ENCODE measurements around the gene RBFOX2. TPM values are rescaled to one million over a fixed set of nuclear protein-coding genes. Genes with fewer than 3 reads are reported as not detected.

The RBFOX2 gene
- total and polyA plus RNA-seq, 2 experiments from 2014 or later = 88.8 to 131 TPM

DNA sequence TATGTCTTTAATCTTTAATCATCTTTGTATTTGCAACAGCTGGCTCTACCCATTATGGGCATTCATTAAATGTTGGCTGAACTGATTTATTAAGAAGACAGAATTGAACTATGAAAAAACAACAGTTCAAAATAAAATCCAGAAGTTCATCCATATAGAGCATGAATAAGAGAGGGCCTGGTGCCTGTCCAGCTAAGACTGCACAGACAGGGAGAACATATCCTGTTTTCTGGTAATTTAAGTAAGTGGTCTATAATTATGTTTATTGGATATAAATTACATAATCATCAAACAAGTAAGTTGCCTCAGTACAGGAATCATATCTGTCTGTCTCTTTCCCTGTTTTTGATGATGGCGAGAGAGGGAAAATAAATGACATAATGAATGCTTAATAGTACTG, 137.2 kb downstream of the RBFOX2 start (continued):
- TF ChIP-seq ZNF331 (CRISPR knock-in tag; IDR thresholded peaks at IDR 0.05; ENCODE audit: low read depth) (no peak), POLR2AphosphoS5 (IDR thresholded peaks at IDR 0.05; ENCODE audit: low read depth) (no peak), ETS1 (IDR thresholded peaks at IDR 0.05) (no peak), CREB1 (CRISPR knock-in tag; IDR thresholded peaks at IDR 0.05; ENCODE audit: low read depth) (no peak), EZH2 (IDR thresholded peaks at IDR 0.05; ENCODE audit: low read depth, unreplicated experiment) (no peak), JUNB (IDR thresholded peaks at IDR 0.05; ENCODE audit: unreplicated experiment) (no peak), STAT1 (IDR thresholded peaks at IDR 0.05; ENCODE audit: unreplicated experiment) (no peak), NANOG (IDR thresholded peaks at IDR 0.05; ENCODE audit: borderline replicate concordance) (no peak)
- TF ChIP-seq, protein P1, sequence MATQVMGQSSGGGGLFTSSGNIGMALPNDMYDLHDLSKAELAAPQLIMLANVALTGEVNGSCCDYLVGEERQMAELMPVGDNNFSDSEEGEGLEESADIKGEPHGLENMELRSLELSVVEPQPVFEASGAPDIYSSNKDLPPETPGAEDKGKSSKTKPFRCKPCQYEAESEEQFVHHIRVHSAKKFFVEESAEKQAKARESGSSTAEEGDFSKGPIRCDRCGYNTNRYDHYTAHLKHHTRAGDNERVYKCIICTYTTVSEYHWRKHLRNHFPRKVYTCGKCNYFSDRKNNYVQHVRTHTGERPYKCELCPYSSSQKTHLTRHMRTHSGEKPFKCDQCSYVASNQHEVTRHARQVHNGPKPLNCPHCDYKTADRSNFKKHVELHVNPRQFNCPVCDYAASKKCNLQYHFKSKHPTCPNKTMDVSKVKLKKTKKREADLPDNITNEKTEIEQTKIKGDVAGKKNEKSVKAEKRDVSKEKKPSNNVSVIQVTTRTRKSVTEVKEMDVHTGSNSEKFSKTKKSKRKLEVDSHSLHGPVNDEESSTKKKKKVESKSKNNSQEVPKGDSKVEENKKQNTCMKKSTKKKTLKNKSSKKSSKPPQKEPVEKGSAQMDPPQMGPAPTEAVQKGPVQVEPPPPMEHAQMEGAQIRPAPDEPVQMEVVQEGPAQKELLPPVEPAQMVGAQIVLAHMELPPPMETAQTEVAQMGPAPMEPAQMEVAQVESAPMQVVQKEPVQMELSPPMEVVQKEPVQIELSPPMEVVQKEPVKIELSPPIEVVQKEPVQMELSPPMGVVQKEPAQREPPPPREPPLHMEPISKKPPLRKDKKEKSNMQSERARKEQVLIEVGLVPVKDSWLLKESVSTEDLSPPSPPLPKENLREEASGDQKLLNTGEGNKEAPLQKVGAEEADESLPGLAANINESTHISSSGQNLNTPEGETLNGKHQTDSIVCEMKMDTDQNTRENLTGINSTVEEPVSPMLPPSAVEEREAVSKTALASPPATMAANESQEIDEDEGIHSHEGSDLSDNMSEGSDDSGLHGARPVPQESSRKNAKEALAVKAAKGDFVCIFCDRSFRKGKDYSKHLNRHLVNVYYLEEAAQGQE (IDR thresholded peaks at IDR 0.05; ENCODE audit: unreplicated experiment) = no peak

DNA sequence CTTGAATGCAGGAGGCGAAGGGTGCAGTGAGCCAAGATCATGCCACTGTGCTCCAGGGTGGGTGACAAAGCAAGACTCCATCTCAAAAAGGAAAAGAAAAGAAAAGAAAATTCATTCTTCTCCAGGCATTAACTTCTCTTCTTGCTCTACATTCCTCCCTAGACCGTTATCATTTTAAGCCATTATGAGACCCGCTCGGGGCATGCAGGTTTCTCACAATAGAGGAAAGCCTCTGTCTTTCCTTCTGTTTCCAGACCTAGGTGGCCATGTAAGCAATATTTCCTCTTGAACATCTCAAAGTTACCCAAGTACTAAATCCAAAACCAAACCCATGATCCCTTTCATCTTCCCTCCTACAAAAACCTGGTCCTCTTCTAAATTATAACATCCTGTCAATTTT, 139.6 kb downstream of the RBFOX2 start:
- no peaks in the 10 kb centered on the region for H3K36me3 ChIP-seq (ENCODE audit: insufficient read depth)
- H3K36me3 Mint-ChIP-seq (ENCODE audit: low read depth) = no peaks in the 10 kb centered on the region
- H3K27ac ChIP-seq (ENCODE audit: low read depth) = no peak overlapping the region
- peaks cover 2% of the 10 kb centered on the region for H3K27me3 Mint-ChIP-seq (ENCODE audit: insufficient read depth, low read depth, poor library complexity)
- no peaks in the 10 kb centered on the region for H3K27me3 ChIP-seq (ENCODE audit: insufficient read depth)
- DNase-seq (ENCODE audit: low spot score) (no peak), ATAC-seq (no peak)
- no peak overlapping the region for H3K4me3 Mint-ChIP-seq
- H3K4me1 ChIP-seq (ENCODE audit: insufficient read depth) = peaks cover 9% of the 10 kb centered on the region; the same call in 1 of the 2 replicates
- H3K79me2 ChIP-seq (replicated peaks; ENCODE audit: insufficient read depth) = peaks cover 85% of the 10 kb centered on the region
- no peak overlapping the region; the same call in 1 of the 2 replicates for H3K27ac Mint-ChIP-seq
- H3K4me2 ChIP-seq = no peak overlapping the region
- no peaks in the 10 kb centered on the region; the same call in 1 of the 2 replicates for H3K9me2 ChIP-seq (ENCODE audit: insufficient read depth)
- TF ChIP-seq, protein P2, sequence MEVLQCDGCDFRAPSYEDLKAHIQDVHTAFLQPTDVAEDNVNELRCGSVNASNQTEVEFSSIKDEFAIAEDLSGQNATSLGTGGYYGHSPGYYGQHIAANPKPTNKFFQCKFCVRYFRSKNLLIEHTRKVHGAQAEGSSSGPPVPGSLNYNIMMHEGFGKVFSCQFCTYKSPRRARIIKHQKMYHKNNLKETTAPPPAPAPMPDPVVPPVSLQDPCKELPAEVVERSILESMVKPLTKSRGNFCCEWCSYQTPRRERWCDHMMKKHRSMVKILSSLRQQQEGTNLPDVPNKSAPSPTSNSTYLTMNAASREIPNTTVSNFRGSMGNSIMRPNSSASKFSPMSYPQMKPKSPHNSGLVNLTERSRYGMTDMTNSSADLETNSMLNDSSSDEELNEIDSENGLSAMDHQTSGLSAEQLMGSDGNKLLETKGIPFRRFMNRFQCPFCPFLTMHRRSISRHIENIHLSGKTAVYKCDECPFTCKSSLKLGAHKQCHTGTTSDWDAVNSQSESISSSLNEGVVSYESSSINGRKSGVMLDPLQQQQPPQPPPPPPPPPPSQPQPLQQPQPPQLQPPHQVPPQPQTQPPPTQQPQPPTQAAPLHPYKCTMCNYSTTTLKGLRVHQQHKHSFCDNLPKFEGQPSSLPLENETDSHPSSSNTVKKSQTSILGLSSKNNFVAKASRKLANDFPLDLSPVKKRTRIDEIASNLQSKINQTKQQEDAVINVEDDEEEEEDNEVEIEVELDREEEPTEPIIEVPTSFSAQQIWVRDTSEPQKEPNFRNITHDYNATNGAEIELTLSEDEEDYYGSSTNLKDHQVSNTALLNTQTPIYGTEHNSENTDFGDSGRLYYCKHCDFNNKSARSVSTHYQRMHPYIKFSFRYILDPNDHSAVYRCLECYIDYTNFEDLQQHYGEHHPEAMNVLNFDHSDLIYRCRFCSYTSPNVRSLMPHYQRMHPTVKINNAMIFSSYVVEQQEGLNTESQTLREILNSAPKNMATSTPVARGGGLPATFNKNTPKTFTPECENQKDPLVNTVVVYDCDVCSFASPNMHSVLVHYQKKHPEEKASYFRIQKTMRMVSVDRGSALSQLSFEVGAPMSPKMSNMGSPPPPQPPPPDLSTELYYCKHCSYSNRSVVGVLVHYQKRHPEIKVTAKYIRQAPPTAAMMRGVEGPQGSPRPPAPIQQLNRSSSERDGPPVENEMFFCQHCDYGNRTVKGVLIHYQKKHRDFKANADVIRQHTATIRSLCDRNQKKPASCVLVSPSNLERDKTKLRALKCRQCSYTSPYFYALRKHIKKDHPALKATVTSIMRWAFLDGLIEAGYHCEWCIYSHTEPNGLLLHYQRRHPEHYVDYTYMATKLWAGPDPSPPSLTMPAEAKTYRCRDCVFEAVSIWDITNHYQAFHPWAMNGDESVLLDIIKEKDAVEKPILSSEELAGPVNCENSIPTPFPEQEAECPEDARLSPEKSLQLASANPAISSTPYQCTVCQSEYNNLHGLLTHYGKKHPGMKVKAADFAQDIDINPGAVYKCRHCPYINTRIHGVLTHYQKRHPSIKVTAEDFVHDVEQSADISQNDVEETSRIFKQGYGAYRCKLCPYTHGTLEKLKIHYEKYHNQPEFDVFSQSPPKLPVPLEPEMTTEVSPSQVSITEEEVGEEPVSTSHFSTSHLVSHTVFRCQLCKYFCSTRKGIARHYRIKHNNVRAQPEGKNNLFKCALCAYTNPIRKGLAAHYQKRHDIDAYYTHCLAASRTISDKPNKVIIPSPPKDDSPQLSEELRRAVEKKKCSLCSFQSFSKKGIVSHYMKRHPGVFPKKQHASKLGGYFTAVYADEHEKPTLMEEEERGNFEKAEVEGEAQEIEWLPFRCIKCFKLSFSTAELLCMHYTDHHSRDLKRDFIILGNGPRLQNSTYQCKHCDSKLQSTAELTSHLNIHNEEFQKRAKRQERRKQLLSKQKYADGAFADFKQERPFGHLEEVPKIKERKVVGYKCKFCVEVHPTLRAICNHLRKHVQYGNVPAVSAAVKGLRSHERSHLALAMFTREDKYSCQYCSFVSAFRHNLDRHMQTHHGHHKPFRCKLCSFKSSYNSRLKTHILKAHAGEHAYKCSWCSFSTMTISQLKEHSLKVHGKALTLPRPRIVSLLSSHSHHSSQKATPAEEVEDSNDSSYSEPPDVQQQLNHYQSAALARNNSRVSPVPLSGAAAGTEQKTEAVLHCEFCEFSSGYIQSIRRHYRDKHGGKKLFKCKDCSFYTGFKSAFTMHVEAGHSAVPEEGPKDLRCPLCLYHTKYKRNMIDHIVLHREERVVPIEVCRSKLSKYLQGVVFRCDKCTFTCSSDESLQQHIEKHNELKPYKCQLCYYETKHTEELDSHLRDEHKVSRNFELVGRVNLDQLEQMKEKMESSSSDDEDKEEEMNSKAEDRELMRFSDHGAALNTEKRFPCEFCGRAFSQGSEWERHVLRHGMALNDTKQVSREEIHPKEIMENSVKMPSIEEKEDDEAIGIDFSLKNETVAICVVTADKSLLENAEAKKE (CRISPR knock-in tag; IDR thresholded peaks at IDR 0.05) = no peak
- TF ChIP-seq EZH2phosphoT487 (IDR thresholded peaks at IDR 0.05; ENCODE audit: unreplicated experiment) (no peak), NANOG (IDR thresholded peaks at IDR 0.05; ENCODE audit: borderline replicate concordance) (no peak), JUNB (IDR thresholded peaks at IDR 0.05; ENCODE audit: unreplicated experiment) (no peak), CTCF (conservative IDR thresholded peaks at IDR 0.05; ENCODE audit: low read depth in 2 of 2) (no peak), CREB1 (CRISPR knock-in tag; IDR thresholded peaks at IDR 0.05; ENCODE audit: low read depth) (no peak), EZH2 (IDR thresholded peaks at IDR 0.05; ENCODE audit: low read depth, unreplicated experiment) (no peak)
- H3K4me3 ChIP-seq = no peak overlapping the region
- H3K4me1 Mint-ChIP-seq = peaks cover 24% of the 10 kb centered on the region
- H2AFZ ChIP-seq = no peak overlapping the region
- H4K20me1 ChIP-seq (replicated peaks; ENCODE audit: insufficient read depth) = peaks cover 13% of the 10 kb centered on the region; the same call in 1 of the 2 replicates
- no peaks in the 10 kb centered on the region for H3F3A ChIP-seq (replicated peaks; ENCODE audit: low read depth)
- H3K9me3 Mint-ChIP-seq = no peaks in the 10 kb centered on the region

All from GM23338 (cell line).